ENCODE measurements around the gene MRM2. TPM values are rescaled to one million over a fixed set of nuclear protein-coding genes. Genes with fewer than 3 reads are reported as not detected.

The MRM2 gene
- total and polyA plus RNA-seq, 10 of the 15 experiments (the other 5 are each of a cell fraction or from before 2014, with no cell fraction given), result 43.2 to 128 (median 71.4) TPM

DNA sequence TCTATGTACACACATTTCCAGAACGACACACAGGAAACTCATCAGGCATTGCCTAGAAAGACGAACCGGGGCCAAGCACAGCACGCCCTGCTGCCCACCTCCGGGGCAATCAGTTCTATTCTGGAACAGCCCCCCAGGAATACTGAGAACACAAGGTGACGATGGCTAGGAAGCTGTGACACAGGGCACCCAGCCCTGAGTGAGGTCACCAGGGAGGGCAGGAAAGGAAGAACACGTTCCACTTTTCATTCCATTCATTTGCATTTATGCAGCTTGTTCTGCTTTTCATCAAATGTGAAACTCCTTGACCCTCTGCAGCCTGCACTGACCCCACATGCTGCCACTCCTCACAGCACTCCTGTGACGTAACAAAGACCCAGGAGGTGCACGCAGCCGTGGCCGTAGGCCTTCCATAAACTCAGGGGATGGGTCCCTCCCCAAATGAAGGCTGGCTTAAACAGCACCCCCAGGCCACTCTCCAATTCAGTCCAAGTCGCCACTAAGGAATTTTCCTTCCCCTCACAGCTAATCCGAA is 38.2 kb downstream of the MRM2 start:
- in situ Hi-C loops (cut with MboI) (no loop called here), intact Hi-C loops (cut with micrococcal nuclease; ENCODE audit: unreplicated experiment) (loop anchor here (10.0 kb wide), 1 partner anchor 389 kb away; no protein-coding TSS in a partner anchor)
- no peak for TF ChIP-seq DPF2 (IDR thresholded peaks at IDR 0.05)
- no peak for TF ChIP-seq ETV6 (conservative IDR thresholded peaks at IDR 0.05 in 1 of 2, IDR thresholded peaks at IDR 0.05 in 1 of 2; ENCODE audit: borderline replicate concordance in 1 of 2, low read depth in 1 of 2)
- peak; percentile 54; the same call in 1 of the 2 replicates for TF ChIP-seq CREB1 (IDR thresholded peaks at IDR 0.05; ENCODE audit: low read depth)
- peak; percentile 32; the same call in 1 of the 2 replicates for TF ChIP-seq CREM (IDR thresholded peaks at IDR 0.05; ENCODE audit: low read depth)
- Histone ChIP-seq H3K27me3 (replicated peaks in 1 of 2; ENCODE audit: control insufficient read depth in 2 of 2, insufficient read depth in 2 of 2, low read length in 1 of 2) (no peaks in the 10 kb centered on the region), H4K20me1 (ENCODE audit: control insufficient read depth, insufficient read depth) (no peaks in the 10 kb centered on the region), H3K4me3 (no peak overlapping the region), H3K27ac (ENCODE audit: control insufficient read depth, insufficient read depth) (no peak overlapping the region), H2AFZ (ENCODE audit: control insufficient read depth, low read depth, low read length) (no peak overlapping the region), H3K4me1 (ENCODE audit: control insufficient read depth, insufficient read depth, low read length) (peaks cover 9% of the 10 kb centered on the region), H3K9me3 (replicated peaks; ENCODE audit: control insufficient read depth, insufficient read depth, low read length) (no peaks in the 10 kb centered on the region), H3K79me2 (ENCODE audit: control insufficient read depth, insufficient read depth, low read length) (no peaks in the 10 kb centered on the region), H3K4me2 (ENCODE audit: control insufficient read depth, insufficient read depth) (peak overlapping the region; percentile 30; the same call in 1 of the 2 replicates), H3K9ac (ENCODE audit: control insufficient read depth, insufficient read depth, low read length) (no peak overlapping the region; the same call in 1 of the 2 replicates), H3K36me3 (ENCODE audit: control insufficient read depth in 2 of 2, insufficient read depth in 2 of 2, low read length in 1 of 2) (peaks cover 10 to 25% of the 10 kb centered on the region in 2 experiments)
- RAD21 ChIA-PET (ENCODE audit: unreplicated experiment), result interaction anchor here (1.1 to 1.3 kb wide), 3 partner anchors 8 to 104 kb away, joined by 3 to 4 read pairs (median 4); no protein-coding TSS in a partner anchor
- SMC1A ChIA-PET (ENCODE audit: uncharacterized antibody, unreplicated experiment), result interaction anchor here (0.9 to 1.9 kb wide), 3 partner anchors 14 to 104 kb away, joined by 3 to 4 read pairs (median 3); no protein-coding TSS in a partner anchor
- POLR2A ChIA-PET, result interaction anchor here (0.6 kb wide), 2 partner anchors 132 to 857 kb away, joined by 4 to 5 read pairs; no protein-coding TSS in a partner anchor
- DNase-seq (ENCODE audit: low read depth, low spot score) (no peak), ATAC-seq (peak; percentile 75), FAIRE-seq (no peak)
- BruUV-seq (replicated peaks), result no TSS peak
- CTCF ChIA-PET, result interaction anchor here (0.5 to 1.8 kb wide), 4 partner anchors 9 to 144 kb away, joined by 3 to 11 read pairs (median 5); no protein-coding TSS in a partner anchor
- WGBS (ENCODE audit: insufficient coverage, insufficient replicate concordance, low lambda C conversion rate, missing lambda C conversion rate), result 25% methylated on average over 13 of the region's 13 CpGs
